Progenitor cell of endocrine pancreas (in vitro differentiated cells): ENCODE results near the gene MKNK2. TPM values are rescaled to one million over a fixed set of nuclear protein-coding genes. Genes with fewer than 3 reads are reported as not detected.

Experiments used
- DNase-seq: peaks from one replicate; pipeline ENCODE4 v3.0.0; 2021; ENCODE audit warnings: low spot score; ENCODE audit not compliant: unreplicated experiment
- H3K27ac Mint-ChIP-seq: 2 replicates; pipeline ENCODE4 v1.8.0; 2021; ENCODE audit warnings: mild to moderate bottlenecking, moderate library complexity, mixed read lengths
- H3K27me3 Mint-ChIP-seq: 2 replicates; pipeline ENCODE4 v1.8.0; 2021; ENCODE audit warnings: mixed read lengths
- H3K36me3 Mint-ChIP-seq: 2 replicates; pipeline ENCODE4 v1.8.0; 2022; ENCODE audit warnings: mixed read lengths; ENCODE audit not compliant: insufficient read depth
- H3K4me1 Mint-ChIP-seq: 2 replicates; pipeline ENCODE4 v1.8.0; 2021; ENCODE audit warnings: low read depth, mixed read lengths
- H3K4me3 Mint-ChIP-seq: 2 replicates; pipeline ENCODE4 v1.8.0; 2021; ENCODE audit warnings: low read depth, mild to moderate bottlenecking, moderate library complexity, mixed read lengths
- H3K9me3 Mint-ChIP-seq: 2 replicates; pipeline ENCODE4 v1.8.0; 2021; ENCODE audit warnings: low read depth, mixed read lengths
- CTCF ChIP-seq: fragments of 200-600 bp; sonication (generic); IDR thresholded peaks from one replicate; pipeline ENCODE4 v1.5.0; 2021; ENCODE audit warnings: antibody characterized with exemption, mild to moderate bottlenecking; ENCODE audit not compliant: unreplicated experiment
- total RNA-seq: library from RNA; stranded (reverse); gene quantifications from 2 replicates; pipeline ENCODE4 v1.2.1, GENCODE V29; 2021

The MKNK2 gene
- total RNA-seq, 1 donor from 2014 or later: 163 TPM

- Mint-ChIP-seq H3K4me3 (no peak overlapping the region), H3K4me1 (no peaks in the 10 kb centered on the region), H3K36me3 (peaks cover 9% of the 10 kb centered on the region), H3K27ac (no peak overlapping the region), H3K27me3 (no peaks in the 10 kb centered on the region), H3K9me3 (peaks cover 3% of the 10 kb centered on the region)
- no peak for DNase-seq
- no peak for TF ChIP-seq CTCF
Measured at GRCh38 chr19:2039089-2039958, 11.7 kb downstream of the MKNK2 start.

- Mint-ChIP-seq H3K4me1 (no peaks in the 10 kb centered on the region), H3K9me3 (peaks cover 3% of the 10 kb centered on the region), H3K27ac (no peak overlapping the region), H3K27me3 (no peaks in the 10 kb centered on the region), H3K36me3 (peaks cover 8% of the 10 kb centered on the region), H3K4me3 (no peak overlapping the region)
- no peak for TF ChIP-seq CTCF
- DNase-seq: no peak
Measured at GRCh38 chr19:2038284-2039088, 12.6 kb downstream of the MKNK2 start.

- no peaks in the 10 kb centered on the region for H3K4me1 Mint-ChIP-seq
- H3K27ac Mint-ChIP-seq: no peak overlapping the region
- H3K27me3 Mint-ChIP-seq: no peaks in the 10 kb centered on the region
- H3K9me3 Mint-ChIP-seq: peaks cover 3% of the 10 kb centered on the region
- no peak for DNase-seq
- no peak for TF ChIP-seq CTCF
- no peak overlapping the region for H3K4me3 Mint-ChIP-seq
- H3K36me3 Mint-ChIP-seq: peaks cover 7% of the 10 kb centered on the region
Measured at GRCh38 chr19:2037651-2038255, 13.3 kb downstream of the MKNK2 start.

GRCh38 chr19:2036424-2036823, 14.6 kb downstream of the MKNK2 start:
- H3K4me3 Mint-ChIP-seq: no peak overlapping the region

More at GRCh38 chr19:2036424-2036823, 14.6 kb downstream of the MKNK2 start:
- Mint-ChIP-seq H3K27ac (no peak overlapping the region), H3K27me3 (no peaks in the 10 kb centered on the region), H3K4me1 (no peaks in the 10 kb centered on the region), H3K36me3 (peaks cover 7% of the 10 kb centered on the region), H3K9me3 (peaks cover 3% of the 10 kb centered on the region)
- no peak for DNase-seq
- no peak for TF ChIP-seq CTCF
